ENCODE results near the gene GMPR2. TPM values are rescaled to one million over a fixed set of nuclear protein-coding genes. Genes with fewer than 3 reads are reported as not detected.

Gene GMPR2
- total RNA-seq, 6 experiments from 2014 or later = 26.2 to 40.2 (median 34.2) TPM

- no peak for DNase-seq
- ATAC-seq = no peak
- TF ChIP-seq CTCF (IDR thresholded peaks at IDR 0.05) = no peak
- TF ChIP-seq POLR2A (IDR thresholded peaks at IDR 0.05) = no peak
- Histone ChIP-seq H3K4me1 (peaks cover 0 to 20% (median 3%) of the 10 kb centered on the region in 4 donors), H3K27ac (no peak overlapping the region), H3K27me3 (no peaks in the 10 kb centered on the region), H3K9me3 (no peaks in the 10 kb centered on the region), H3K4me3 (no peak overlapping the region), H3K36me3 (peaks cover 0 to 5% (median under 1%) of the 10 kb centered on the region in 4 donors)
- 67% methylated on average over 1 of the region's 1 CpG for WGBS (ENCODE audit: insufficient coverage, low coverage, low lambda C conversion rate, missing lambda C conversion rate)
- intact Hi-C loops (cut with DNase I) = no loop called here
Observed at GRCh38 chr14:24226473-24226872, 6.3 kb upstream of the GMPR2 start.

- Histone ChIP-seq H3K36me3 (peaks cover 0 to 5% (median under 1%) of the 10 kb centered on the region in 4 donors), H3K4me1 (peaks cover 0 to 29% (median 7%) of the 10 kb centered on the region in 4 donors), H3K27me3 (no peaks in the 10 kb centered on the region), H3K4me3 (no peak overlapping the region), H3K27ac (no peak overlapping the region), H3K9me3 (no peaks in the 10 kb centered on the region)
- 21% methylated on average over 1 of the region's 1 CpG for WGBS (ENCODE audit: insufficient coverage, low coverage, low lambda C conversion rate, missing lambda C conversion rate)
- TF ChIP-seq POLR2A (IDR thresholded peaks at IDR 0.05) (no peak), CTCF (IDR thresholded peaks at IDR 0.05) (no peak)
- no peak for ATAC-seq
- intact Hi-C loops (cut with DNase I) = no loop called here
- peak in 1 of 3 donors; percentile 15 for DNase-seq
Observed at GRCh38 chr14:24228902-24229301, 3.8 kb upstream of the GMPR2 start.

- Histone ChIP-seq H3K36me3 (peaks cover 0 to 16% (median 7%) of the 10 kb centered on the region in 4 donors), H3K27ac (peak overlapping the region; percentile 74 to 85 (median 76)), H3K9me3 (no peaks in the 10 kb centered on the region), H3K4me3 (peak overlapping the region; percentile 81 to 97 (median 95)), H3K4me1 (peaks cover 0 to 39% (median 8%) of the 10 kb centered on the region in 4 donors), H3K27me3 (no peaks in the 10 kb centered on the region)
- intact Hi-C loops (cut with DNase I) = no loop called here
- TF ChIP-seq CTCF (IDR thresholded peaks at IDR 0.05) = no peak
- no peak for TF ChIP-seq POLR2A (IDR thresholded peaks at IDR 0.05)
- 5% methylated on average over 21 of the region's 23 CpGs for WGBS (ENCODE audit: insufficient coverage, low coverage, low lambda C conversion rate, missing lambda C conversion rate)
- DNase-seq (no peak), ATAC-seq (peak in 1 of 4 donors; percentile 1)
Observed at GRCh38 chr14:24231263-24232120, 1.2 kb upstream of the GMPR2 start.

DNA sequence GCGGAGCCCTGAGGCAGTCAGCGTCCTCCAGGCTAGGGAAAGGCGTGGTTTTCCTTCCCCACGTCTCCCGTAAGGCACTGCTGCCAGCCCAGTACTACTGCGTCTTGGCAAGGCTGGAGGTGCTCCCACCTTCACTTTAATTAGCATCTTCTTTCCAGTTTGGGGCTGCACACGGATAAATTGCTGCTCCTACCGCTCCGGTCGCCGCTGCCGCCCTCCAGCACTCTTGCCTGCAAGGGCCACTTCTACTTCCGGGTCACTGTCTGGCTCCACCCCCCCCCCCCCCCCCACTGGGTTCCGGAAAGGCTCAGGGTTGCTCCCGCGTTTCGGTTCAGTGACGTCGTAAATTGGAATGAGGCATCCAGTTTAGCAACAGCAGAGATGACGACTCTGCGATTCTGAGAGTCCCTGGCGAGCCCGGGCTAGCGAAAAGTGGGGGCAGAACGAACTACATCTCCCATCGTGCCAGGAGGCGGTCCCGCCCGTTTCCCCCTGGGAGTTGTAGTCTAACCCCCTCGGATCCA, 546 bp upstream of the GMPR2 start, which contains the start of gene NEDD8:
Gene NEDD8, minus strand, starts transcription at position 247 of the 524 bp plus-strand sequence. Its CDS starts 100 bp downstream, at position 147.
- peak; percentile 87 to 94 (median 92) for ATAC-seq
- peak; percentile 91 to 93 (median 93) for DNase-seq
- Histone ChIP-seq H3K27me3 (no peaks in the 10 kb centered on the region), H3K36me3 (peaks cover 2 to 23% (median 12%) of the 10 kb centered on the region in 4 donors), H3K4me1 (peaks cover 0 to 39% (median 8%) of the 10 kb centered on the region in 4 donors), H3K4me3 (peak within 1 kb of the TSS; percentile 81 to 97 (median 95)), H3K27ac (peak within 1 kb of the TSS; percentile 74 to 85 (median 76)), H3K9me3 (no peaks in the 10 kb centered on the region)
- TF ChIP-seq CTCF (IDR thresholded peaks at IDR 0.05) = no peak
- TF ChIP-seq POLR2A (IDR thresholded peaks at IDR 0.05) = peak; percentile 33
- under 1% methylated on average over 17 of the region's 30 CpGs for WGBS (ENCODE audit: insufficient coverage, low coverage, low lambda C conversion rate, missing lambda C conversion rate)
- intact Hi-C loops (cut with DNase I) = no loop called here
